DND-41 (cell line): ENCODE results near the gene BEND4.

Experiments used
- CTCF ChIP-seq: IDR thresholded peaks from 2 replicates; pipeline ENCODE4 v1.5.1; 2012; ENCODE audit warnings: borderline replicate concordance, low read length, moderate library complexity, mild to moderate bottlenecking; ENCODE audit not compliant: poor library complexity, severe bottlenecking; ENCODE audit errors: extremely low read depth
- EZH2 ChIP-seq: IDR thresholded peaks from 3 replicates; pipeline ENCODE4 v1.6.1; 2012; ENCODE audit warnings: borderline replicate concordance, low read depth, mild to moderate bottlenecking, moderate library complexity, low read length, inconsistent platforms; ENCODE audit not compliant: severe bottlenecking

- TF ChIP-seq CTCF (no peak), EZH2 (no peak)
Observed at GRCh38 chr4:42150653-42151567, 1.5 kb downstream of the BEND4 start.
